Stimulated activated CD4-positive, alpha-beta T cell treated with anti-CD3 and anti-CD28 coated beads, Interleukin-1b, Interleukin-23, amount 100 ng/mL, for 48 hours (primary cell): ENCODE results near the gene ARHGAP9.
"Not testable (repeated sequence)": the region's sequence is repeated elsewhere in the genome, so short reads cannot be mapped to it uniquely, and the experiment has no call there.

Experiments used
- DNase-seq: peaks from one replicate; pipeline ENCODE4 v3.0.0-alpha.2; 2020

The ARHGAP9 gene

GRCh38 chr12:57517187-57517586 is 37.5 kb upstream of the ARHGAP9 start:
- DNase-seq: no peak

DNA sequence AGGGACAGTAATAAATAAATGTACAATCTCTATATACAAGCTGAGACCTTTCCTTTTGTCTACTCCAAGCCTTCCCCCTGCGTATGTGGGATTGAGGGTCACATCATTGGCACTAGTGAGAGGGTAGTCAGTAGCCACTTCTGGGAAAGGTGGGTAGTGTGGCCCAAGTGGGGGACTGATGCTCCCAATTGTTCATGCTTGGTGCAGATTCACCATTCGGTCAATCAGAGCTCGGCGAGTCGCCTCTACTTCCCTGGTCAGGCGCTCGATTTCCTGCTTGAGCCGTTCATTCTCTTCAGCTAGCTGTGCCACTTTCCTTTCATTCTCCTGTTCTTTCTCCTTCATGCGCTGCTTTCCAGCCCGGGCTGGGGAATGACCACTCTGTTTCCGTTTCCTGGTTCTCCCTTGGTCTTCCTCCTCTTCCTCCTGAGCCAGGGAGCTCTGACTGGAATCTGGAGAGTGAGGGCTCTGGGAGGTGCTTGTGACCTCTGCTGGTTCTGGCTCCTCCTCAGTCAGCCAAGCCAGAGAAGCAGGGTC is 37.0 kb upstream of the ARHGAP9 start:
- DNase-seq: no peak

DNA sequence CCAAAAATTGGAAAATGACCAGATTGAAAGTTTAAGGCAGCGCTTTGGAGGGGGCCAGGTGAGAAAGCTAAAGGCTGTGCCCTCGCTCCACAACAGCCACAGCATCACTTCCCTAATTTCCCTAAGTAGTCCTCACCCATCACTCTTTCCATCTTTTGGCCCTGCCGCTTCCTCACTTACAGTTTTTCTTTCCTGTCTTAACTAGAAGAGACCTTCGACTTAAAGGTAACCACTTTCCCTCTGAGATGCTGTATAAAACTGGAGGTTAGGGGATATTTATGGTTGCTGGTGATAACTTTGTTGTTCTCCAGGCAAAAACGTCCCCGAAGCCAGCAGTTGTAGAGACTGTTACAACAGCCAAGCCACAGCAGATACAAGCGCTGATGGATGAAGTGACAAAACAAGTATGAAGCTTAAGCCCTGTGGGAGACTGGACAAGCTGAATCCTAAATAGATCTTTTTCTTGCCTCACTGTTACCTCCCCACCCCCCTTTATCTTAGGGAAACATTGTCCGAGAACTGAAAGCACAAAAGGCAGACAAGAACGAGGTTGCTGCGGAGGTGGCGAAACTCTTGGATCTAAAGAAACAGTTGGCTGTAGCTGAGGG is 36.4 kb upstream of the ARHGAP9 start:
- no peak for DNase-seq

DNA sequence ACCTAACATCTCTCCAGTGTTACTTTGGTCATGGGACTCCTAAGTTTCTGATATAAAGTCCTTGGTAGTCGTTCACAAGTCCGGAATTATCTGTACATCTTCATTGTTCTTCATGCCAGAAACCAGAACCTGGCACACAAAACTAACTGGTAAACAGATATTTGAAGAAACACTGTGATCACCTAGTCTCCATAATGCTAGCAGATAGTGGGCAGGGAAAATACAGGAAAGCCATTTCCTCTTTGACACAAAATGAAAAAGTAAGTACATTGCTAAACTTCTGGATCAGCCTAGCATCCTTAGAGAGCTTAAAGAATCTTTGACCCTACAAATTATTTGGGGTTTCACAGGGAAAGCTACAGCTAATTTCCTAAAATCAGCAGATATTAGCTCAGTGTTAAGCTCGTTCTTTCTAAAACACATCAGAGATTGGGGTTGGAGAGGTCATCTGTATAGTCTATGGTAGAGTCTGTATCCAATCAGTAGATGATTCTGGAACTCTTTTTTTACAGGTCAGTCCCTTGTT is 35.8 kb upstream of the ARHGAP9 start:
- DNase-seq: no peak

DNA sequence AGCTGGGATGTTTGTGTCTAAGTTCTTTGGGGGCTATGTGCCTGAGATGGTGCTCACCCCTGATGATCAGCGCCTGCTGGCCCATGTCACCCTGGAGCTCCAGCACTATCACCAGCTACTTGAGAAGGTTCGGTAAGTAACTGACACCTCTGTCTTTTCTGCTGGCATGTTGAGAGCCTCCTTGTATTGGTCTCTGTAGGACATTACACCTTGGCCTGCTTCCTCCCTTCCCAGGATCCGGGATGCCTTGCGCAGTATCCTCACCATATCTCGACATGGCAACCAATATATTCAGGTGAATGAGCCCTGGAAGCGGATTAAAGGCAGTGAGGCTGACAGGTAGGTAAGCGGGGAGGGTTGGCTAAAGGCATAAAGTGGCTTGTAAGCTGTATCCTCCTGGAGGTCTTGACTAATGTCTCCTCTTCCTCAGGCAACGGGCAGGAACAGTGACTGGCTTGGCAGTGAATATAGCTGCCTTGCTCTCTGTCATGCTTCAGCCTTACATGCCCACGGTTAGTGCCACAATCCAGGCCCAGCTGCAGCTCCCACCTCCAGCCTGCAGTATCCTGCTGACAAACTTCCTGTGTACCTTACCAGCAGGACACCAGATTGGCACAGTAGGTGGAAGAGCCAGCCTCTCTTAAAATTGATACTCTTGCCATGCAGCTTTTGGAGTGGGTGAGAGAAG is 35.2 kb upstream of the ARHGAP9 start:
- DNase-seq: no peak

GRCh38 chr12:57514246-57514645 is 34.6 kb upstream of the ARHGAP9 start:
- DNase-seq: not testable (repeated sequence)

DNA sequence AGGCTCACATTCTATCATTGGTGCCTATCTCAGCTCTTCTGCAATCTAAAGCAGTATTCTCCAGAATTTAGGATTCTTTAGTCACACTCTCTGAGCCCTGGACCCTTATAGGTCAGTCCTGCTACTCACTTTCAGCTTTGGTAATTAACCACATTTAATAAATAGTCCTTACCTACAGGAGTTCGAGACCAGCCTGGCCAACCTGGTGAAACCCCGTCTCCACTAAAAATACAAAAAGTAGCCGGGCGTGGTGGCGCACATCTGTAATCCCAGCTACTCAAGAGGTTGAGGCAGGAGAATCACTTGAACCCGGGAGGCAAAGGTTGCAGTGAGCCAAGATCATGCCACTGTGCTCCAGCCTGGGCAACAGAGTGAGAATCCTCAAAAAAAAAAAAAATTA is 34.0 kb upstream of the ARHGAP9 start:
- DNase-seq: not testable (repeated sequence)

DNA sequence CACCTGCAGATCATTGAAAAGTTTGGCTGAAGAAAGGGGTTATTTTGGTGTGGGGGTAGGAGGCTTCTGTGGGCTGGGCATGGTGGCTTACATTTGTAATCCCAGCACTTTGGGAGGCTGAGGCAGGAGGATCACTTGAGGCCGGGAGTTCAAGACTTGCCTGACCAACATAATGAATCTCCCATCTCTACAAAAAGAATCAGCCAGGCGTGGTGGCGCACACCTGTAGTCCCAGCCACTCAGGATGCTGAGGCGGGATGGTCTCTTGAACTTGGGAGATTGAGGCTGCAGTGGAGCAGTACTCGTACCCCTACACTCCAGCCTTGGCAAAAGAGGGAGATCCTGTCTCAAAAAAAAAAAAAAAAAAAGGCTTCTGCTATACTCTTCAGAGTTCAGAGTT is 33.6 kb upstream of the ARHGAP9 start:
- no peak for DNase-seq

DNA sequence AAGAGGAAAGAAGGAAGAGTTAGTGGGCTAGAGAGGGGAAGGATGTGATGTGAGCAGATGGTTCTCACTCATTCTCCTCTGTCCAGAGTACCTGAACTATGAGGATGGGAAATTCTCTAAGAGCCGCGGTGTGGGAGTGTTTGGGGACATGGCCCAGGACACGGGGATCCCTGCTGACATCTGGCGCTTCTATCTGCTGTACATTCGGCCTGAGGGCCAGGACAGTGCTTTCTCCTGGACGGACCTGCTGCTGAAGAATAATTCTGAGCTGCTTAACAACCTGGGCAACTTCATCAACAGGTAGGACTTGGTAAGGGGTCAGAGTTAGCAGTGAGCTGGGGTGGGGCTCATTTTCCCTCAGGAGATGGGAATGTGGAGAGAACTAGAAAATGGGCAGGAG is 33.0 kb upstream of the ARHGAP9 start:
- no peak for DNase-seq

DNA sequence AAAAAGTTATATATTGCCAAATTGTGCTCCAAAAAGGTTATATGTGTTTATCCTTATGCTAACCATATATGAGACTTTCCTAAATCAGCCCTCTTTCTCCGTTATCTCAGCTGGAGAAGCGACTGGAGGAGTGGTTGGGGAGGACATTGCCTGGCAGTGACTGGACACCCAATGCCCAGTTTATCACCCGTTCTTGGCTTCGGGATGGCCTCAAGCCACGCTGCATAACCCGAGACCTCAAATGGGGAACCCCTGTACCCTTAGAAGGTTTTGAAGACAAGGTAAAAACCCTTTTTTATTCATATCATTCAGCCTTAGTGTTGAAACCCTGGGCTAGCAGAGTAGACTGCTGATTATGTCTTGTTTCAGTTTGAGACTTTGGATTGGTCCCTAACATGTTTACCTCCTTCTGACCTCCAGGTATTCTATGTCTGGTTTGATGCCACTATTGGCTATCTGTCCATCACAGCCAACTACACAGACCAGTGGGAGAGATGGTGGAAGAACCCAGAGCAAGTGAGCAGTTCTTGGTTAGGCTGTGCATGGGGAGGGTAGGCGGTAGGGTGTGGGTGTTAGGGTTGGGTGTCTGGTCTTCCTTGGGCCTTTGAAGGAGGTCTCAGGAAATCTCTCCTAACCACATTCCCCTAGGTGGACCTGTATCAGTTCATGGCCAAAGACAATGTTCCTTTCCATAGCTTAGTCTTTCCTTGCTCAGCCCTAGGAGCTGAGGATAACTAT is 32.1 kb upstream of the ARHGAP9 start:
- DNase-seq: no peak

DNA sequence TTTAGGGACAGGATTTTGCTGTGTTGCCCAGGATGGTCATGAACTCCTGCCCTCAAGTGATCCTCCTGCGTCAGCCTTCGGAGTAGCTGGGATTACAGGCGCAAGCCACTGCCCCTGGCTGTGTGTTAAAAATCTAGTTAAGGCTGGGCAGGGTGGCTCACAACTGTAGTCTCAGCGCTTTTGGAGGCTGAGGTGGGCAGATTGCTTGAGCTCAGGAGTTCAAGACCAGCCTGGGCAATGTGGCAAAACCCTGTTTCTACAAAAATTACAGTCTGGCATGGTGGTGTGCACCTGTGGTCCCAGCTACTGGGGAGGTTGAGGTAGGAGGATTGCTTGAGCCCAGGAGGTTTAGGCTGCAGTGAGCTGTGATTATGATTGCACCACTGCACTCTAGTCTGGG is 31.5 kb upstream of the ARHGAP9 start:
- DNase-seq: no peak

DNA sequence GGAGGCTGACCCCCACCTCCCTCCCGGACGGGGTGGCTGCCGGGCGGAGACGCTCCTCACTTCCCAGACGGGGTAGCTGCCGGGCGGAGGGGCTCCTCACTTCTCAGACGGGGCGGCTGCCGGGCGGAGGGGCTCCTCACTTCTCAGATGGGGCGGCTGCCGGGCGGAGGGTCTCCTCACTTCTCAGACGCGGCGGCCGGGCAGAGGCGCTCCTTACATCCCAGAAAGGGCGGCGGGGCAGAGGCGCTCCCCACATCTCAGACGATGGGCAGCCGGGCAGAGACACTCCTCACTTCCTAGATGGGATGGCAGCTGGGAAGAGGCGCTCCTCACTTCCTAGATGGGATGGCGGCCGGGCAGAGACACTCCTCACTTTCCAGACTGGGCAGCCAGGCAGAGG is 28.1 kb upstream of the ARHGAP9 start:
- DNase-seq: not testable (repeated sequence)

- DNase-seq: not testable (repeated sequence)
These were observed 26.9 kb upstream of the ARHGAP9 start for GRCh38 chr12:57506541-57506940.

DNA sequence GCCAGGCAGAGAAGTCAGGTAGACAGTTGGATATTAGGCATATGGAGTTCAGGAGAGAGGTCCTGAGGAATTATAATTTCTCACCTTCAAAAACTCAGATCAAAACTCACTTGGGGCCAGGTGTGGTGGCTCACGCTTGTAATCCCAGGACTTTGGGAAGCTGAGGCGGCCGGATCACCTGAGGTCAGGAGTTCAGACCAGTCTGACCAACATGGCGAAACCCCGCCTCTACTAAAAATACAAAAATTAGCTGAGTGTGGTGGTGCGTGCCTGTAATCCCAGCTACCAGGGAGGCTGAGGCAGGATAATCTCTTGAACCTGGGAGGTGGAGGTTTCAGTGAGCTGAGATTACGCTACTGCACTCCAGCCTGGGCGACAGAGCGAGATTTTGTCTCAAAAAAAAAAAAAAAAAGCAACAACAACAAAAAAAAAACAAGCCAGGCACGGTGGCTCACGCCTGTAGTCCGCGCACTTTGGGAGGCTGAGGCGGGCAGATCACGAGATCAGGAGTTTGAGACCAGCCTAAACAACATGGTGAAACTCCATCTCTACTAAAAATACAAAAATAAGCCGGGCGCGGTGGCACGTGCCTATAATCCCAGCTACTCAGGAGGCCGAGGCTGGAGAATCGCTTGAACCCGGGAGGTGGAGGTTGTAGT is 22.8 kb upstream of the ARHGAP9 start:
- not testable (repeated sequence) for DNase-seq

DNA sequence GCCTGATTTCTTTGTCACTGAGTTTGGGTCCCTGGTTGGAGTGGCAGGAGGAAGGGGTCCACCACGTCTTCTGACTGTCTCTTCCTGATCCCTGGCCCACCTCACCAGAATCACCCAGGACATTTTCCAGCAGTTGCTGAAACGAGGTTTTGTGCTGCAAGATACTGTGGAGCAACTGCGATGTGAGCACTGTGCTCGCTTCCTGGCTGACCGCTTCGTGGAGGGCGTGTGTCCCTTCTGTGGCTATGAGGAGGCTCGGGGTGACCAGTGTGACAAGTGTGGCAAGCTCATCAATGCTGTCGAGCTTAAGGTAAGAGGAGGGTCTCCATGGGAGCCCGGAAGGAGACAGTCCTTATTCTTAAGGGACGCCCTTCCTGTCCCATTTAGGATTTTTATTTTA is 20.5 kb upstream of the ARHGAP9 start:
- DNase-seq: no peak

GRCh38 chr12:57498571-57498970 is 18.9 kb upstream of the ARHGAP9 start:
- no peak for DNase-seq

- no peak for DNase-seq
These were observed 18.5 kb upstream of the ARHGAP9 start for GRCh38 chr12:57498132-57498502.

DNA sequence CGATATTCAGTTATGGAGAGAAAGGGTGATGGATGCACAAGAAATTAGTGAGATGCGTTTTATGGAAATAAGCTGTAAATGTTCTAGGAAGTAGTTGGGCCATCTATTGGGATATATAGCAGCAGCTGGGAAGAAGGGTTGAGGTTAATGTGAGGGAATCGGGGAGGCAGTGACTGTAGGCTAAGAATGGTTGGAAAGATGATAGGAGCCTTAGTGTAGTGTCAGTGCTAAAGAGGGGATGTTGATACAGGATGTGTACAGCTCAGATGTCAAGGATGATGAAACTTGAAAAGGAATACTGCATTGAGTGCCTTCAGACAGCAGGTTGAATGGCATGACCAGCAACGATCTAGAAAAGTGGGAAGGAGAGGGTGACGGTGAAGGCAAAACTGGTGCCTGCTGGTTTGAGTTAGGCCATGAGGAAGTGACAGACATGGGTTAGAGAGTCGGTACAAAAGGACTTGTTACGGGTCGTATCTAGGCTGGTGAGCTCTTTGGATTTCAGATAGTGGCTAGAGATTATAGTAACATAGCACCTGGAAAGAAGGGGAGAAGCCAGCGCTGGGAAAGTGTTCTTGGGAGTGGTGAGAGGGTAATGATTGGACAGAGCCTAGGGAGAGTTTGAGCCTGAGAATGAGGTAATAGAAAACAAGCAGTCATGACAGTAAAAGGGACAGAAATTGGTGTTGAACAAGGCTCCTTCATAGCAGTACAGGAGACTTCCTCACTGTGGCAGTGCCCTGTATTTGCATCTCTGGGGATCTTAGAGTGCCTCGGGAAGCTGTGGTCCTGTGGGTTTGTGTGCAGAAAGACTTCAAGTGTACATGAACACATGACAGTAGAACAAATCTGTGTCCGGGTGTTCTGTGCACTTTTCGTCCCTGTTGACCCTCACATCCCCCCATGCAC is 17.8 kb upstream of the ARHGAP9 start:
- DNase-seq: no peak

- no peak for DNase-seq
These were observed 17.2 kb upstream of the ARHGAP9 start for GRCh38 chr12:57496822-57497221.

DNA sequence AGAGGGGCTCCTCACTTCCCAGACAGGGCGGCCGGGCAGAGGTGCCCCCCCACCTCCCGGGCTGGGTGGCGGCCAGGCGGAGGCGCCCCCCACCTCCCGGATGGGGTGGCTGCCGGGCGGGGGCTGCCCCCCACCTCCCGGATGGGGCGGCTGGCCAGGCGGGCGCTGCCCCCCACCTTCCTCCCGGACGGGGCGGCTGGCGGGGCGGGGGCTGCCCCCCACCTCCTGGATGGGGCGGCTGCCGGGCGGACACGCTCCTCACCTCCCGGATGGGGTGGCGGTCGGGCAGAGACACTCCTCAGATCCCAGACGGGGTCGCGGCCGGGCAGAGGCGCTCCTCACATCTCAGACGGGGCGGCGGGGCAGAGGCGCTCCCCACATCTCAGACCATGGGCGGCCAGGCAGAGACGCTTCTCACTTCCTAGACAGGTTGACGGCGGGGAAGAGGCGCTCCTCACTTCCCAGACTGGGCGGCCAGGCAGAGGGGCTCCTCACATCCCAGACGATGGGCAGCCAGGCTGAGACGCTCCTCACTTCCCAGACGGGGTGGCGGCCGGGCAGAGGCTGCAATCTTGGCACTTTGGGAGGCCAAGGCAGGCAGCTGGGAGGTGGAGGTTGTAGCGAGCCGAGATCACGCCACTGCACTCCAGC is 15.5 kb upstream of the ARHGAP9 start:
- DNase-seq: not testable (repeated sequence)
